ENCODE results near the gene COBL.

Gene COBL

GRCh38 chr7:51260516-51260915 is 56.1 kb downstream of the COBL start:
- H3K4me3 ChIP-seq (ENCODE audit: low read depth, low read length): no peak overlapping the region
- TF ChIP-seq CTCF (IDR thresholded peaks at IDR 0.05; ENCODE audit: low read depth, low read length, missing control alignments): no peak
- no peak for DNase-seq (ENCODE audit: low read depth)
- in situ Hi-C loops (cut with HindIII; ENCODE audit: low sequenced_read_pairs): no loop called here

- in situ Hi-C loops (cut with HindIII; ENCODE audit: low sequenced_read_pairs): no loop called here
- DNase-seq (ENCODE audit: low read depth): no peak
- no peak for TF ChIP-seq CTCF (IDR thresholded peaks at IDR 0.05; ENCODE audit: low read depth, low read length, missing control alignments)
- no peak overlapping the region for H3K4me3 ChIP-seq (ENCODE audit: low read depth, low read length)
These were observed 56.8 kb downstream of the COBL start for GRCh38 chr7:51259766-51260165.

- TF ChIP-seq CTCF (IDR thresholded peaks at IDR 0.05; ENCODE audit: low read depth, low read length, missing control alignments): no peak
- H3K4me3 ChIP-seq (ENCODE audit: low read depth, low read length): no peak overlapping the region
- in situ Hi-C loops (cut with HindIII; ENCODE audit: low sequenced_read_pairs): no loop called here
- no peak for DNase-seq (ENCODE audit: low read depth)
These were observed 59.7 kb downstream of the COBL start for GRCh38 chr7:51256916-51257315.

GRCh38 chr7:51256209-51256781 is 60.3 kb downstream of the COBL start:
- no peak for TF ChIP-seq CTCF (IDR thresholded peaks at IDR 0.05; ENCODE audit: low read depth, low read length, missing control alignments)
- no peak for DNase-seq (ENCODE audit: low read depth)
- in situ Hi-C loops (cut with HindIII; ENCODE audit: low sequenced_read_pairs): no loop called here
- no peak overlapping the region for H3K4me3 ChIP-seq (ENCODE audit: low read depth, low read length)

- TF ChIP-seq CTCF (IDR thresholded peaks at IDR 0.05; ENCODE audit: low read depth, low read length, missing control alignments): no peak
- DNase-seq (ENCODE audit: low read depth): no peak
- in situ Hi-C loops (cut with HindIII; ENCODE audit: low sequenced_read_pairs): no loop called here
- H3K4me3 ChIP-seq (ENCODE audit: low read depth, low read length): no peak overlapping the region
These were observed 60.9 kb downstream of the COBL start for GRCh38 chr7:51255536-51256208.

GRCh38 chr7:51255036-51255435 is 61.6 kb downstream of the COBL start:
- TF ChIP-seq CTCF (IDR thresholded peaks at IDR 0.05; ENCODE audit: low read depth, low read length, missing control alignments): no peak
- no peak overlapping the region for H3K4me3 ChIP-seq (ENCODE audit: low read depth, low read length)
- in situ Hi-C loops (cut with HindIII; ENCODE audit: low sequenced_read_pairs): no loop called here
- no peak for DNase-seq (ENCODE audit: low read depth)
